GM19372 (cell line): ENCODE measurements around the gene MEPE.

Experiments used
- ATAC-seq: cut with Tn5 transposase; IDR thresholded peaks from one replicate; pipeline ENCODE4 v1.9.1; 2021; ENCODE audit warnings: mild to moderate bottlenecking, low read depth, moderate library complexity; ENCODE audit not compliant: unreplicated experiment

Gene MEPE, protein sequence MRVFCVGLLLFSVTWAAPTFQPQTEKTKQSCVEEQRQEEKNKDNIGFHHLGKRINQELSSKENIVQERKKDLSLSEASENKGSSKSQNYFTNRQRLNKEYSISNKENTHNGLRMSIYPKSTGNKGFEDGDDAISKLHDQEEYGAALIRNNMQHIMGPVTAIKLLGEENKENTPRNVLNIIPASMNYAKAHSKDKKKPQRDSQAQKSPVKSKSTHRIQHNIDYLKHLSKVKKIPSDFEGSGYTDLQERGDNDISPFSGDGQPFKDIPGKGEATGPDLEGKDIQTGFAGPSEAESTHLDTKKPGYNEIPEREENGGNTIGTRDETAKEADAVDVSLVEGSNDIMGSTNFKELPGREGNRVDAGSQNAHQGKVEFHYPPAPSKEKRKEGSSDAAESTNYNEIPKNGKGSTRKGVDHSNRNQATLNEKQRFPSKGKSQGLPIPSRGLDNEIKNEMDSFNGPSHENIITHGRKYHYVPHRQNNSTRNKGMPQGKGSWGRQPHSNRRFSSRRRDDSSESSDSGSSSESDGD

DNA sequence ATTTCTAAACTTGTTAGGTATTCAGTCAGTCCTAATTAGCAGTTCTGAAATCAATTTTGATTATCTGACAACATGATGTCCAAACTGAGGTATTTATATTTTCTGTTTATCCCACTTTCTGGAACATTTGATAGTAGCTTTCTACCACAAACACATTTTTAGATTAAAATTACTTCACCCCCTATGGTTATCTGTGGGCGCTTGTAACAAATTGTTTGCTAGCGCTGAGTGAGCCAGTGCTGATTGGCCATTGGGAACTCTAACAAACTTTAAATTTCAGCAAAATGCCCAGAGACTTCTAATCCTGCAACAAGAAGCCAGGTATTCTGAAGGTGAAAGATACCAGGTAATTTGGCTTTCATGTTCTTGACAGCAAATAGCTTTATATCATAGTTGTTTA is at the start of gene MEPE:
Gene MEPE (plus strand): TSS at position 301 of the 400 bp plus-strand sequence. CDS start 1,746 bp downstream, outside the sequence.
- no peak for ATAC-seq

DNA sequence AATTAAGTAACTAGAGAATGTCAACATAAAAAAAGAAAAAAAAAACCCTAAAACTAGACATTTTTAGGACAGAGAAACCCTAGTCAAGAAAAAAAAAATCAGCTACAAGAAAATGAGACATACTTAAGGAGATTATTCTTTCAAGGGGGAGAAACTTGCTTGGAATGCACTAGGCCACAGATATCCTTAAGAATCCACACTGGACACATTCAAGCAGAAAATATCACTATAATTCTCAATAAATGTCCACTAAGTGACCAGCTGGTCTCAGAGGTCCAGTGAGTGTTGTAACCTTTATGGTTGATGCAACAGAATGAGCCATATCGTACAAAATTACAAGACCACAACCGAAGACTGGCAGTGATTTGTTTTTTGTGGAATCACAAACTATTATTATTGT is 49.0 kb upstream of the MEPE start:
- no peak for ATAC-seq

DNA sequence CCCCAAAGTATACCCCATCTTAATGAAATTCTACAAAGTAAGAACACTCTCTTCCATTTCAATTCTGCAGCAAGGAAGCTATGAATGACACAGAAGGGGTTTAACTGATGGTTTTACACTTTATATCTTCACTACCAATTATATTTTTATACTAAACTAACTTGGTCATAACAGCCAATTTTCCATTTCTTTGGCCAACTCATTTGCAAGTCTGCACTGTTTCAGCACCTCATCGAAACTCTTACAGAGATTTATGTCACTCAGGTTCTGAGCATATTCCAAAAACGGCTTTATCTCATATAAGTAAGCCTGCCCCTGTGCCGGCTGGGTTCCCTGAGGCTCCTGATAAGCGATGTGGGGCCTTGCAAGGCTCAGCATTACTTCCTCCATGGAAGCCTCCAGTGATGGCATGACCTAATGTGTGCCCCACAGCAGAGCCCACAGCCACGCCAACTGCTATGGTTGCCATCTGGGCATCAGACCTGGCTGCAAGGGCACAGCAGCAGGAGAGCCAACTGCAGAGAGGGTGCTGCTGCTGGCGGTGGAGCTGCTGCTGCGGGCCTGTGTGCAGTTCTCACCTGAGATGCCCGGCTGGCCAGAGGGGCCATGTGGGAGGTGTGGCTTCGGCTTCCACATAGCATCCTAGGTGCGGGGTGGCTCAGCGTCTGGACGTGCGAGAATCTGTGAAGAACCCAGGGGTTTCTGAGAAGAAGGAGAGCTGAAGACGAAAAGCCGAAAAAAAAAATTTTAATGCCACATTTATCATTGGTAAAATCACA is 46.8 kb upstream of the MEPE start:
- ATAC-seq, result no peak

DNA sequence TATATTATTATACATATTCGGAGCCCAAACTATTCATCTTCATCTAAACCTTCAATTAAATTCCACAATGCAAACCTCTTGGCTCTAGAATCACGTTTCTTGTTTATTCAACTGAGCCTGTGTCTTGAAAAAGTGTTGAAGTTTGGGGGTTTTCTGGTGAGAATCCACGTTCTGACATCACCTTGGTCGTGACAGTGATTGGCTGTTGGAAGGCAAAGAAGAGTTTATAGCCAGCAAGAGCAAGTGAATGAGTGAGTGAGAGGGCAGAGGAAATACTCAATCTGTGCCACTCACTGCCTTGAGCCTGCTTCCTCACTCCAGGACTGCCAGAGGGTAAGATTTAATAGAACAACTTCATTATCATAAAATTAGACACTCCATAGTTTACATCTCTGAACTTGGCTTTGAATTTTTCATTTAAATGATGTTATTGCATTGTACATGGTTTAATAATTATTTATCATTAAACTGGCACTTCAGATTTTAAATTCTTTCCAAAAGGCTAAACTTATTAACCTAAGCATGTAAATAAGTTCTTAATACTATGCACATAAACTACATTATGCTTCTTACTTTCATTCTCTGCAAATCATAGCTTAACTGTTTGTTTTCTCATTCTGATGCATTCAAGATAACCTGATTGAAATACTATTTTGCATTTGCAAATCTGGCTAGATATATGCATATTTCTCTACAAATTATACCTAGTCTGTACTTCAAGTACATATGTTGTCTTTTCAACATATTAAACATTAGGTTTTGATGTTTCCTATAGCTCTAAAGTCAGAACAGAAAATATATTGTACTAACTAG is 33.3 kb upstream of the MEPE start, which contains the start of gene IBSP:
Gene IBSP (plus strand): TSS at position 254 of the 813 bp plus-strand sequence. CDS start 2,808 bp downstream, outside the sequence.
- ATAC-seq, result no peak

DNA sequence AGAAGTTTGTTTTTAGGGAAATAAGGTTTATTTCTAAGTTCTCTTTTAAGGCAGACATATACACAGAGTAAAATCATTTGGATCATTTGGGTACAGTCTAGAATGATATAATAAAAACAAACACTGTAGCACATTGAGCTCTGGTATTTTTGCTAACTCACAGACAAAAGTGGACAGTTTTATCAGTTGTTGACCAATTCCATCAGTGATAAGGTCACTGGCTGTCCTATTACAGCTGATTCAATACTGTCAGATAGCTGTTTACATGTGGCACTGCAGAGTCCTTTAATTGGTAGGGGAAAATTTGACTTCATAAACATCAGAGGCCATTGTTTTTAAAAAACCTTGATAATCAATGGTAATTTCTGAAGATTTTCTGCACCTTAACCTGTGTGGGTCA is 29.9 kb upstream of the MEPE start:
- ATAC-seq, result no peak

DNA sequence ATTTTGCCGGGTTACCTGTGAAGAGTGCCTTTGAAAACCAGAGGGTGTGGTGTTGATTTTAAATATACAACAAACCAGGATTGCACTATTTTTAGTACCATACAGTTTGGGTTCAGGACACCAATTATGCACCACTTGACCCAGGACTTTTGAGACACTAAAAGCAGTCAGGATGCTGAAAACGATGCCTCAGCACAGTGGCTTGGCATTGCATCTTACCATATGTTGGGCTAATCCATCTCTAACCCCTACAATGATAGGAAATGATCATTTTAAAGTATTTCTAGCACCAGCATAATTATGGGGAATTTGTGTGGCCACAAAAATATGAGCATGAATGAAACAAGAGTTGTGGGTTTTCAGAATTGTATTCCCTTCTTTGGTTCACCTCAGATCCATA is 29.3 kb upstream of the MEPE start:
- ATAC-seq, result no peak

DNA sequence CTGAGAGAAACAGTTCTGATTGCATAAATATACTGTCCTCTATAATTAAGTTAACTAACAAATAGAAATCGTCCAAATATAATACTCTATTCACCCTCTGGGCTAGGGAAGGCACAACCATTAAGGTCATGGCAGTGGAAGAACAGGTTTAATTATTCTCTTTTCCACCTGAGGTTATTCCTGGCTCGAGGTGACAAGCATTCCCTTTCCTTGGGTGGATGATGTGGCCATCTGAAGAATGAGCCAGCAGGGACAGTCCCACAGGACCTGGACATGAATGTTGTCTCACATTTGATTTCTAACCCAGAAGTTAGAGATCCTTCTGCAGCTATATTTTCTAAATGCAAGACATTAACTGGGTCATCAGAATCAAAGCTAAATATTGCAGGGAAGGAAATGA is 27.9 kb upstream of the MEPE start:
- ATAC-seq, result no peak

DNA sequence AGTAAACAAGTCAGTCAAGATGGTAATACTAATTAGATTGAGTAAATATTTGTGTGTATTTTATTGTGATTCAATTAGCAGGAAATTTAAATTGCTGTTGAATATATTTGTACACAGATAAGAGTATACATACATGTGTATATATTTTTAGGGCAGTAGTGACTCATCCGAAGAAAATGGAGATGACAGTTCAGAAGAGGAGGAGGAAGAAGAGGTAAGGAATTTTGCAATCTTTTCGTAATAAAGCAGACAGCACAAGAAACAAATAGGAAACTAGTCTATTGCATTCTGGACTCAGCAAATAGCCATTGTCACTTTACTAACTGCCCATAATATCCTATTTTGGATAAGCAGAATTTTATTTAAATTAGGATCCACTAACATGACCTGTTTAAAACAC is 26.8 kb upstream of the MEPE start:
- ATAC-seq, result no peak

DNA sequence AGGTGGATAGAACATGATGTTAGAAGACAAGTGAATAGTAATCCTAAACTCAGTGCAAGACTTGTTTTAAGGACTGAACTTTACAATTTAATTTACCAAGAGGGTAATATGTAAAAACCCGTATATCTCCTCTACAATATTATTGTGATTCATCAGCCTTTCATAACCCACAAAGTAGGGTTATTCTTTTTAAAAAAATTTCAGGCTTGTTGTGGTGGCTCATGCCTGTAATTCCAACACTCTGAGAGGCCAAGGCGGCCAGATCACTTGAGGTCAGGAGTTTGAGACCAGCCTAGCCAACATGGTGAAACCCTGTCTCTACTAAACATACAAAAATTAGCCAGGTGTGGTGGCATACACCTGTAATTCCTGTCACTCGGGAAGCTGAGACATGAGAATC is 26.2 kb upstream of the MEPE start:
- no peak for ATAC-seq

DNA sequence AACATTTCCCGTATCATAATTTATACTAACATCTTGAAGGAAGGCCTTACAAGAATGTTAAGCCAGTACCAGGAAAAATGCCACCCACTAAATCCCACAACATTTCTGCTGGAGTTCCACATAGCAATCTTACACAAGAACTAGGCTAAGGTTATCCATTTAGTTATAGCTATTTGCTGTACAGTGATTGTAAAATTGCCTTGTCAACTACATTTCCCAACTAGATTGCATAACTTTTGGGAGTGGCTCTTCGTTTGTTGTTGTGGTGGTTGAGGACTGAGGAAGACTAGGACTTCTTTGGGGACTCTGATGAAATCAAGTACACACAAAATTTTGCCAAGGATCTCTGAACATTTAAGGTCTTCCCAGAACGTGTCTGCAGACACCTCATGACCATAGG is 25.4 kb upstream of the MEPE start:
- ATAC-seq, result no peak

DNA sequence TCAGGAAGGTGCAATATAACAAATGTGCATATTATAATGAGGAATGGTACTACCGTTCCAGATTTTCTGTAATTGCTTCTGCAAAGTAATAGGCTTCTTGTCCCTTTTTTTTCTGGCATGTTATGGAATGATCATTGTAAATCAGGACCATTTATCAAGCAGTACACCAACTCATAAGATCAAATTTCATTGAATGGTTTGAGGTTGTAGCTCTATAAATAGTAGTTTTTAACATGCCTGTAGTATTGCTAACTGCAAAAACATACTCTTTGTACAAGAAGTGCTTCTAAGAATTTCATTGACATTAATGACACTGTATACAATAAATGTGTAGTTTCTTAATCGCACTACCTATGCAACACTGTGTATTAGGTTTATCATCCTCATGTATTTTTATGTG is 20.8 kb upstream of the MEPE start:
- ATAC-seq, result no peak

DNA sequence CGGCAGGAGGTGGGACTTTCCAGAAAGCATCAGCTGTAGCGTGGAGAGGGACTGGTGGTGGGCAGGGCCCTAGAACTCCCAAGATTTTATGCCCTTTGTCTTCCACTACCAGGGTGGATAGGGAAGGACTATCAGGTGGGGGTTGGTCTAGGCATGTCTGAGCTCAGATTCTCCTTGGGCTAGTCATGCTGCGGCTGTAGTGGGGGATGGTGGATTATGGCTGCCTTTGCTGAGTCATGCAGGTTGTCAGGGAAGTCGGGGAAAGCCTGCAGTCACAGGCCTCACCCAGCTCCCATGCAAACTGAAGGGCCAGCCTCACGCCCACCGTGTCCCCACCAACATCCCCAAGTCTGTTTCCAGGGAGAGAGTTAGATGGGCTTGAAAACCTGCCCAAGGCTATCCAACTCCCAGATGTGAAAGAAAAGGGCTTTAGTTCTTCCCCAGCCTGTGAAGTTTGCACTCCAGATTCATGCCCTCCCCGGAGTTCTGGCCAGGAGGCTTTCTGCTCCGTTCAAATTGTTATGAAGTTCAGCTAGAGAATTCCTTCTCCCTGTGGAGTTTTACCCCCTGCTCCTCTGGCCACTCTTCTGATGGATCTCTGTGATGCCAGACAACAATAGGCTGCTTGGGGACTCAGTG is 13.4 kb upstream of the MEPE start:
- ATAC-seq, result no peak

DNA sequence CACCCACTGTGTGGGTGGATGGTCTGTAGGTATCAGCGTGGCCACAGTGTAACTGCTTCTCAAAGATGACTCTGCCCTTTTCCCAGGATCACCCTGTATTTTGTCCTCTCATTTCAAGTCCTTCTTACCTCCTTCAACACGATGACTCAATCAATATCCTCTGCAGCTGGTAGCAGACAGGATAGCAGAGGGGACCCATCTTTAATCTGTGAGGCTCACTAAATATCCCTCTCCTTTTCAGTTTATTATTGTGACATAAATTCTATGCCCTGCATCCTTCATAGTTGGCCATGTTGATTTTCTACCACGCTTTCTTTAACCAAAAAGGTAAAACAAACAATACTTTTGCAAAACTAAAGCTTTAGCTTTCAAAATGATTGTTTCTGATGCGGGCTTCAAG is 9.6 kb upstream of the MEPE start:
- no peak for ATAC-seq

DNA sequence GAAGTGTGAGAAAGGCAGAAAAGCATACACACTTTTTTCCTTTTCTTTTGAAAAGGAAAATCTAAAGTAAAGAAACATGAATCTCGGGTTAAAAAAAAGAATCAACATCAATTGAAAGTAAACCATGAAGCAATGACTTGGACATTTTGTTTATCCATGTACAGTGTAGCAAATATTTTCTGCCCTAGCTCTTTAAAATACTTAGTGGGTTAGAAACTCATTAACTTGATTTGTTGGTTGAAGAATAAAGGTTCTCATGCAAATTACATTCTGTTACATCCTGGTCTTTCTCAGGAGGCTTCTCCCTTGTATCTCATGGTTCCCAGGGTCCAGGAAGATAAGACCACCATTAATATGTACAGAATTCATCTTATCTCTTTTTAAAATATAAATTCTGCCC is 9.0 kb upstream of the MEPE start:
- ATAC-seq, result no peak

DNA sequence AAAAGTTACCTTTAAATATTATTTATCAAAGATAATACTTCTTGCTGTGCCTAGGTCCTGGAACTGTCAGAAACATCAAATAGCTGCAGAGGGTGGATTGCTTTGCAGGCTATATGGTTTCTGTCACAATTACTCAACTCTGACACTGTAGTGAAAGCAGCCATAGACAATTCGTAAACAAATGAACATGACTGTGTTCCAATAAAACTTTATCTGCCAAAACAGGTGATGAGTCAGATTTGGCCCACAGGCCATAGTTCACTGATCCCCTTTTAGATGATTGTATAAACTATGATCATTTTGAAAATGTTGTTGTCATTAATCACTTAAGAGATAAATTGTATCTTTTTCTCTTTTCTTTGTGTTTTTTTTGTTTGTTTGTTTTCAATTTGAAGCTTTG is 8.4 kb upstream of the MEPE start:
- no peak for ATAC-seq

DNA sequence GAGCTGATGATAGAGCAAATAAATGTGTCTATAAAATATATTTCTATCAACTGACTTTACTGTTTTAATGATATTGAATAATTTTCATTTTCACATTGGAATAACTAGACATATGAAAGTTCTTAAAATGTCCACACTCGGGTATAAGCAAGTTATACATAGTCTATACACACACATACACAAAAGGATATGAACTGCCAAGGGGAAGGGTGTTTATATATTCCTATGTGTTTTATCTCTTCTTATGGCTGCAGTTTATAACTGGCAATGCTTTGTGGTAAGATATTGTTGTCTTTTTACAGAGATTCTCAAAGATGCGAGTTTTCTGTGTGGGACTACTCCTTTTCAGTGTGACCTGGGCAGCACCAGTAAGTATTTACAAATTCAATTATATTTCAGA is 1.6 kb downstream of the MEPE start:
- no peak for ATAC-seq

DNA sequence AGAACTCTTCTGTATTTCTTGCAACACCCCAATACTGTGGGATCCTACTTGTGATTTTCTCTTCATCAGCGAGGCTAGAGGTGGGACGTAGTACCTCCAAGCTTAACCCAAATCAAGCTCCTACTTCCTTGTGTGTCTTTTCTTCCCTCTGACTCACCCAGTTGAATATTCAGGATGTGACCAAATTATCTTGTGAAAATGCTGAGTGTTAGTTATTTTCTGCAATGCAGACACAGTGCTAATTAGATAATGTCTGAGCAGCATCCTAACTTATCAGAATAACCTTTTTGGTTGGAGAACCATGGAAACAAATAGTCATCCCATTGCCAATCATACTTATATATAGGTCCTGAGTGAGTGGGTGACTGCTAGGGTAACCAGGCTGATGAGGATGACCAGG is 2.4 kb downstream of the MEPE start:
- ATAC-seq, result no peak

DNA sequence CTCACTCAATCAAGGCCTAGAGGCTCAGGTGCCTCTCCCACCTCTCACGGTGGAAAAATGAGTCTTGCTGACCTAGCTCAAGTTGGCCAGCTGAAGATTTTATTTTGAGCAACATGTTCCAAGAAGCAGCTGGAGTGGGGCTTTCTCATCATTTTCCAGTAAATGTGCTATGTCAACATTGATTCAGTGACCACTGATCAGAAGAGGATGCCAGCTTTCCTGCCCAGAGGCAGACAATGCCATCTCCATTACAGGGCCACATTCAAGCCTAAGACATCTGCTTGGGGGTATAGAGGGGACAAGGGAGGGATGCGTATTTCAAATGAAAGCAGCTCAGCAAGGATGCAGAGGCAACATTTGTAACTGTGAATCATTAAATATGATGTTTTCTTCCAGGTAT is 3.0 kb downstream of the MEPE start:
- ATAC-seq, result no peak

DNA sequence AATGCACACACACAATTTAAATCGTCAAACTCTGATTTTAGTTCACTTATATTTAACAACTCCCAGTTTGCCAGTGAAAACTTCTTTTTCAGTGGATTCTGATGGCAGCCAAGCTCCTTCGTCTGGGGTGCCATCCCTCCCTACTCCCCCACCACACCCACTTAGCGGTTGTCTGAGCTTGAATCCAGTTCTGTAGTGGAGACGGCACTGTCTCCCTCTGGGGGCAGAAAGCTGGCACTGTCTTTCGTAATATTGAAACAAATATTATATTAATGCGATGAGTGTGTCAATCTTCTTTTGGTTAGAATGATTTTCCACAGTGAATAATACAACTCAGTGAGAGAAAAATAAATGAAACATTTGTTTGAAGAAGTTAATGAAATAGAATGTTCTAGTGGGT is 5.4 kb downstream of the MEPE start:
- ATAC-seq, result no peak

DNA sequence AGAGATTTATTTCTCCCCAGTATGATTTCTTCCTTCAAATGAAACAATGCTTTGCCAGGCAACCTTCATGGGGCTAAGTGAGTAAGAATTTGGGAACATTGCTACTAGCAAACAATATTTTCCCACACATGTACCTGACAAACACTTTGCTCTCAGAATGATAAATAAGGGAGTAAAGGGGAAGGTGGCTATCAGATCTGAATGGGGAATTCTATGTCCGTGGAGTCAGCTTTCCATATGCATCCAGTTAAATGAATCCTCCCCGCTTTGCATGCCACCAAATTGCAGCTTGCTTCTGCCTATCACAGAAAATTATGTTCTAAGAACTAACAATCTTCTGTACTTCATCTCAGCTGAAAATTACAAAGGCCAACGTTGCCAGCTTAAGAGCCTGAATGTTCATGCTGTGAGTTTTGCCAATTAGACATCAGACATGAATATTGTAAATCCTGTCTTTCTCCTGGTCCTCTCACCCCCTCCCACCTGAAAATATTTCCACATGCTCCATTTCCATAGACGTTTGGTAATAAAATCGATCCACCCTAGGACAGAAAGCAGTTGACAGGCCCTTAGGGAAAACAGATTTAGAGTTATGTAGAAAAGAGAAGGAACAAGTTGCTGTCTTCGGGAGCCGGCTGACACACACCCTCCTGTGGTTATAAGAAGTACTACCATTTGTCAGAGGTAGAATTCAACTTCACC is 6.3 kb downstream of the MEPE start:
- ATAC-seq, result peak; percentile 74
